Mammary epithelial cell (primary cell): ENCODE results near the gene USP50.

Experiments used
- CTCF ChIP-seq, 2 donors: IDR thresholded peaks in 1 of 2; conservative IDR thresholded peaks in 1 of 2; 2 replicates each; pipeline ENCODE4 v1.5.1; 2011 to 2012; ENCODE audit warnings: inconsistent platforms in 2 of 2, low read length in 2 of 2, mild to moderate bottlenecking in 2 of 2, control low read depth in 1 of 2, low read depth in 1 of 2; ENCODE audit not compliant: insufficient read depth in 1 of 2; ENCODE audit errors: extremely low read depth in 1 of 2
- EZH2 ChIP-seq: IDR thresholded peaks from 2 replicates; pipeline ENCODE4 v1.6.1; 2012; ENCODE audit warnings: low read length, inconsistent platforms, borderline replicate concordance

GRCh38 chr15:50513001-50513400 lies 33.5 kb downstream of the USP50 start:
- TF ChIP-seq CTCF (conservative IDR thresholded peaks at IDR 0.05 in 1 of 2, IDR thresholded peaks at IDR 0.05 in 1 of 2; ENCODE audit: extremely low read depth in 1 of 2, insufficient read depth in 1 of 2, low read depth in 1 of 2, low read length in 2 of 2) (no peak), EZH2 (no peak)
